PC-3 (cell line): ENCODE measurements around the gene STARD9.

ENCODE experiments used
- EZH2 ChIP-seq: fragments of 300-600 bp; sonication (generic); IDR thresholded peaks from one replicate; pipeline ENCODE4 v1.6.1; 2017; ENCODE audit warnings: antibody characterized with exemption, mild to moderate bottlenecking, low read length; ENCODE audit not compliant: unreplicated experiment
- TF ChIP-seq, protein P1 (sequence below): fragments of 300-600 bp; sonication (generic); conservative IDR thresholded peaks from 2 replicates; pipeline ENCODE4 v1.5.1; 2017; ENCODE audit warnings: antibody characterized with exemption, low read depth, mild to moderate bottlenecking, low read length

DNA sequence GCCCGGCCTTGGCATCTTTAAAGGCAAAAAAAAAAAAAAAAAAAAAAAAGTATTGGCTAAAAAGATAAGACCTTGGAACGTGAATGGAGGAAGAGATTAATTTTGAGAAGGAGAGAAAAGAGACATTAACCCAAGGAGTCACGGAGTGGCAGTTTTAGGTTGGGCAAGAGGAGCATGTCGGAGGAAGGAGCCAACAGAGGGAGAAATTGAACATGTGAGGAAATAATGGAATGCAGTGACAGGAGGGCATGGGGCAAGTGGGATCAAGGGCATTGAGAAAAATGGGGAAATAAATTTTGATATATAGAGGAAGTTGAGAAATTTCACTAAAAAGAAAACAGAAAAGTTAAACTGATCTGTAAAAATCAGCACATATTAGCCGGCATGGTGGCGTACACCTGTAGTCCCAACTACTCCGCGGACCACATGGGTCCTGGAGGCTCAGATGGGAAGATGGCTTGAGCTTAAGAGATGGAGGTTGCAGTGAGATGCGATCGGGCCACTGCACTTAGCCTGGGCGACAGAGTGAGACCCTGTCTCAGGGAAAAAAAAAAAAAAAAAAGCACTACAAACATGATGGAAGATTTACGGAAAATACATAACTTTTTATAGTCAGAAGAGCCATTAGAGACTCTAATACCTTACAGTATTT is 25.5 kb upstream of the STARD9 start:
- TF ChIP-seq, protein P1, sequence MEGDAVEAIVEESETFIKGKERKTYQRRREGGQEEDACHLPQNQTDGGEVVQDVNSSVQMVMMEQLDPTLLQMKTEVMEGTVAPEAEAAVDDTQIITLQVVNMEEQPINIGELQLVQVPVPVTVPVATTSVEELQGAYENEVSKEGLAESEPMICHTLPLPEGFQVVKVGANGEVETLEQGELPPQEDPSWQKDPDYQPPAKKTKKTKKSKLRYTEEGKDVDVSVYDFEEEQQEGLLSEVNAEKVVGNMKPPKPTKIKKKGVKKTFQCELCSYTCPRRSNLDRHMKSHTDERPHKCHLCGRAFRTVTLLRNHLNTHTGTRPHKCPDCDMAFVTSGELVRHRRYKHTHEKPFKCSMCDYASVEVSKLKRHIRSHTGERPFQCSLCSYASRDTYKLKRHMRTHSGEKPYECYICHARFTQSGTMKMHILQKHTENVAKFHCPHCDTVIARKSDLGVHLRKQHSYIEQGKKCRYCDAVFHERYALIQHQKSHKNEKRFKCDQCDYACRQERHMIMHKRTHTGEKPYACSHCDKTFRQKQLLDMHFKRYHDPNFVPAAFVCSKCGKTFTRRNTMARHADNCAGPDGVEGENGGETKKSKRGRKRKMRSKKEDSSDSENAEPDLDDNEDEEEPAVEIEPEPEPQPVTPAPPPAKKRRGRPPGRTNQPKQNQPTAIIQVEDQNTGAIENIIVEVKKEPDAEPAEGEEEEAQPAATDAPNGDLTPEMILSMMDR: no peak
- TF ChIP-seq EZH2: no peak
